GM19468 (cell line): Measurements from ENCODE around the gene CRY2.

ENCODE experiments used
- ATAC-seq: cut with Tn5 transposase; IDR thresholded peaks from one replicate; pipeline ENCODE4 v1.9.1; 2021; ENCODE audit warnings: mild to moderate bottlenecking, moderate library complexity, moderate number of reproducible peaks; ENCODE audit not compliant: unreplicated experiment; ENCODE audit errors: extremely low read depth

The CRY2 gene

GRCh38 chr11:45927332-45927683 lies 80.0 kb downstream of the CRY2 start:
- ATAC-seq, result no peak

GRCh38 chr11:45927684-45928413 lies 80.6 kb downstream of the CRY2 start:
- ATAC-seq, result no peak

- no peak for ATAC-seq
Measured at GRCh38 chr11:45928535-45929215, 81.4 kb downstream of the CRY2 start.

- ATAC-seq, result no peak
Measured at GRCh38 chr11:45929486-45930030, 82.3 kb downstream of the CRY2 start.

GRCh38 chr11:45930031-45930794 lies 82.9 kb downstream of the CRY2 start:
- peak; percentile 98 for ATAC-seq

- no peak for ATAC-seq
Measured at GRCh38 chr11:45930951-45931570, 83.8 kb downstream of the CRY2 start.

- no peak for ATAC-seq
Measured at GRCh38 chr11:45931739-45932138, 84.5 kb downstream of the CRY2 start.

- ATAC-seq, result no peak
Measured at GRCh38 chr11:45932217-45932616, 84.9 kb downstream of the CRY2 start.
